IPS-20b (cell line): ENCODE data around the gene DNAJC2.

Experiments
- H3K27ac ChIP-seq: one replicate; pipeline ENCODE4 v1.5.1; 2013; ENCODE audit warnings: low read length
- H3K27me3 ChIP-seq: 2 replicates; pipeline ENCODE4 v1.6.1; 2013; ENCODE audit warnings: mild to moderate bottlenecking, low read length, inconsistent platforms; ENCODE audit not compliant: insufficient read depth
- H3K36me3 ChIP-seq: 2 replicates; pipeline ENCODE4 v1.6.1; 2013; ENCODE audit warnings: low read depth, mild to moderate bottlenecking, inconsistent platforms, low read length, moderate library complexity; ENCODE audit not compliant: insufficient read depth
- H3K4me1 ChIP-seq: 2 replicates; pipeline ENCODE4 v1.6.1; 2013; ENCODE audit warnings: mild to moderate bottlenecking, control low read depth, inconsistent platforms, low read length, moderate library complexity; ENCODE audit not compliant: insufficient read depth
- H3K4me3 ChIP-seq: 2 replicates; pipeline ENCODE4 v1.5.1; 2013; ENCODE audit warnings: mild to moderate bottlenecking, low read length, inconsistent platforms
- H3K9ac ChIP-seq: 2 replicates; pipeline ENCODE4 v1.6.1; 2013; ENCODE audit warnings: low read depth, mild to moderate bottlenecking, inconsistent platforms, low read length, moderate library complexity
- H3K9me3 ChIP-seq: 2 replicates; pipeline ENCODE4 v1.6.1; 2013; ENCODE audit warnings: mild to moderate bottlenecking, low read depth, low read length, inconsistent platforms; ENCODE audit not compliant: insufficient read depth

The DNAJC2 gene

GRCh38 chr7:103344453-103345149 lies at the start of gene DNAJC2:
Gene DNAJC2, minus strand, starts transcription at chr7:103344767. Its CDS starts 145 bp downstream, at chr7:103344622.
- H3K27me3 ChIP-seq = no peaks in the 10 kb centered on the region
- peak within 1 kb of the TSS; percentile 97 for H3K9ac ChIP-seq
- peak within 1 kb of the TSS; percentile 91 for H3K4me3 ChIP-seq
- no peaks in the 10 kb centered on the region for H3K9me3 ChIP-seq
- peaks cover 26% of the 10 kb centered on the region for H3K36me3 ChIP-seq
- H3K4me1 ChIP-seq = peaks cover 2% of the 10 kb centered on the region; the same call in 1 of the 2 replicates
- H3K27ac ChIP-seq = peak within 1 kb of the TSS; percentile 13

- H3K36me3 ChIP-seq = no peaks in the 10 kb centered on the region
- no peak overlapping the region for H3K27ac ChIP-seq
- no peak overlapping the region for H3K4me3 ChIP-seq
- no peaks in the 10 kb centered on the region for H3K4me1 ChIP-seq
- H3K9me3 ChIP-seq = no peaks in the 10 kb centered on the region
- H3K9ac ChIP-seq = no peak overlapping the region
- H3K27me3 ChIP-seq = no peaks in the 10 kb centered on the region
These were observed 47.4 kb upstream of the DNAJC2 start for GRCh38 chr7:103391976-103392375.

GRCh38 chr7:103391150-103391549 lies 46.6 kb upstream of the DNAJC2 start:
- Histone ChIP-seq H3K9ac (no peak overlapping the region), H3K9me3 (no peaks in the 10 kb centered on the region), H3K4me3 (no peak overlapping the region)

GRCh38 chr7:103389263-103389662 lies 44.7 kb upstream of the DNAJC2 start:
- Histone ChIP-seq H3K4me3 (no peak overlapping the region), H3K9ac (no peak overlapping the region), H3K9me3 (no peaks in the 10 kb centered on the region), H3K36me3 (no peaks in the 10 kb centered on the region), H3K4me1 (no peaks in the 10 kb centered on the region), H3K27ac (no peak overlapping the region), H3K27me3 (no peaks in the 10 kb centered on the region)

More at GRCh38 chr7:103391150-103391549, 46.6 kb upstream of the DNAJC2 start:
- Histone ChIP-seq H3K36me3 (no peaks in the 10 kb centered on the region), H3K27me3 (no peaks in the 10 kb centered on the region), H3K4me1 (no peaks in the 10 kb centered on the region), H3K27ac (no peak overlapping the region)

GRCh38 chr7:103388469-103389140 lies 44.0 kb upstream of the DNAJC2 start:
- H3K4me1 ChIP-seq = no peaks in the 10 kb centered on the region
- H3K9ac ChIP-seq = no peak overlapping the region
- H3K9me3 ChIP-seq = no peaks in the 10 kb centered on the region
- no peak overlapping the region for H3K4me3 ChIP-seq
- H3K27me3 ChIP-seq = no peaks in the 10 kb centered on the region
- H3K27ac ChIP-seq = no peak overlapping the region
- H3K36me3 ChIP-seq = no peaks in the 10 kb centered on the region

GRCh38 chr7:103387242-103387641 lies 42.7 kb upstream of the DNAJC2 start:
- no peak overlapping the region for H3K9ac ChIP-seq
- H3K36me3 ChIP-seq = no peaks in the 10 kb centered on the region
- H3K9me3 ChIP-seq = no peaks in the 10 kb centered on the region
- H3K27me3 ChIP-seq = no peaks in the 10 kb centered on the region
- no peak overlapping the region for H3K27ac ChIP-seq
- no peak overlapping the region for H3K4me3 ChIP-seq
- no peaks in the 10 kb centered on the region for H3K4me1 ChIP-seq

- no peaks in the 10 kb centered on the region for H3K4me1 ChIP-seq
- no peaks in the 10 kb centered on the region for H3K27me3 ChIP-seq
- H3K9me3 ChIP-seq = no peaks in the 10 kb centered on the region
- H3K9ac ChIP-seq = no peak overlapping the region
- H3K27ac ChIP-seq = no peak overlapping the region
- H3K36me3 ChIP-seq = no peaks in the 10 kb centered on the region
- no peak overlapping the region for H3K4me3 ChIP-seq
These were observed 37.5 kb upstream of the DNAJC2 start for GRCh38 chr7:103382032-103382402.

GRCh38 chr7:103381280-103382031 lies 36.9 kb upstream of the DNAJC2 start:
- H3K9ac ChIP-seq = no peak overlapping the region
- H3K4me3 ChIP-seq = no peak overlapping the region
- no peak overlapping the region for H3K27ac ChIP-seq
- H3K36me3 ChIP-seq = no peaks in the 10 kb centered on the region
- no peaks in the 10 kb centered on the region for H3K4me1 ChIP-seq
- H3K9me3 ChIP-seq = no peaks in the 10 kb centered on the region
- H3K27me3 ChIP-seq = no peaks in the 10 kb centered on the region

- Histone ChIP-seq H3K4me1 (no peaks in the 10 kb centered on the region), H3K9ac (no peak overlapping the region), H3K27ac (no peak overlapping the region), H3K9me3 (no peaks in the 10 kb centered on the region), H3K27me3 (no peaks in the 10 kb centered on the region), H3K36me3 (no peaks in the 10 kb centered on the region), H3K4me3 (no peak overlapping the region)
These were observed 36.0 kb upstream of the DNAJC2 start for GRCh38 chr7:103380395-103381191.

- no peaks in the 10 kb centered on the region for H3K4me1 ChIP-seq
- H3K27me3 ChIP-seq = no peaks in the 10 kb centered on the region
- H3K27ac ChIP-seq = no peak overlapping the region
- H3K9me3 ChIP-seq = no peaks in the 10 kb centered on the region
- H3K9ac ChIP-seq = no peak overlapping the region
- no peaks in the 10 kb centered on the region for H3K36me3 ChIP-seq
- H3K4me3 ChIP-seq = no peak overlapping the region
These were observed 34.9 kb upstream of the DNAJC2 start for GRCh38 chr7:103379270-103379975.
